NCI-H1417 (cell line): ENCODE results near the gene IFITM5.
"Not testable (repeated sequence)": the region's sequence is repeated elsewhere in the genome, so short reads cannot be mapped to it uniquely, and the experiment has no call there.

Source experiments
- DNase-seq, 3 experiments: peaks; one replicate each; lab custom pipeline; 2025; lab: John Stamatoyannopoulos, UW

IFITM5 gene

DNA sequence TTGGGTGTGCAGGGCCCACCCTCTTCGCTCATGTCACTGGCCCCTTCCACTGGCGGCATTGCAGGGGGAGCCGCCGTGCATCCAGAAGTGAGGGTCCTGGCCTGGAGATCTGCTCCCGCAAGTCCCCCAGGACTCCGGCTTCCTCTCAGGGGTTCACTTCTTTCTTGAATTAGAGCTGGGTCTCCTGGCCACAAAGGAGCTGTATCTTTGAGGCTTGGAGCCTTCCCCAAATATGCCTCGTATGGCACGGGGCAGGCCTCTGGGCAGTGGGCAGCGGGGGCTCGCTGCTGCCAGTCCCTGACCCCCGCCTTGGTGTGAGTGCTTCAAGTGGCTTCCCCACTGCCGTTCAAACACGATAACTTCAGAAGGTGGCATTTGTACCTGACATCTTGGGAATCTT lies 28.7 kb upstream of the IFITM5 start:
- no peak for DNase-seq

DNA sequence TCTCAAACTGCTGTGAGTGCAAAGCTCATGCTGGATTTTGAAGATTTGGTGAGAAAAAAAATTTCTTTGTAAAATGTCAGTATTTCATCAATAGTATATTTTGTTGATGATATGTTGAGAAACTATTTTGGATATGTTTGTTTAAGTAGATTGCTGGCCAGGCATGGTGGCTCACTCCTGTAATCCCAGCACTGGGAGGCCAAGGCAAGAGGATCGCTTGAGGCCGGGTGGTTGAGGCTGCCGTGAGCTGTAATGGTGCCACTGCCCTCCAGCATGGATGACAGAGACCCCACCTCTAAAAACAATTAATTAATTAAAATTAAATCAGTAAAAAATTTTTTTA lies 28.2 kb upstream of the IFITM5 start:
- no peak for DNase-seq

DNA sequence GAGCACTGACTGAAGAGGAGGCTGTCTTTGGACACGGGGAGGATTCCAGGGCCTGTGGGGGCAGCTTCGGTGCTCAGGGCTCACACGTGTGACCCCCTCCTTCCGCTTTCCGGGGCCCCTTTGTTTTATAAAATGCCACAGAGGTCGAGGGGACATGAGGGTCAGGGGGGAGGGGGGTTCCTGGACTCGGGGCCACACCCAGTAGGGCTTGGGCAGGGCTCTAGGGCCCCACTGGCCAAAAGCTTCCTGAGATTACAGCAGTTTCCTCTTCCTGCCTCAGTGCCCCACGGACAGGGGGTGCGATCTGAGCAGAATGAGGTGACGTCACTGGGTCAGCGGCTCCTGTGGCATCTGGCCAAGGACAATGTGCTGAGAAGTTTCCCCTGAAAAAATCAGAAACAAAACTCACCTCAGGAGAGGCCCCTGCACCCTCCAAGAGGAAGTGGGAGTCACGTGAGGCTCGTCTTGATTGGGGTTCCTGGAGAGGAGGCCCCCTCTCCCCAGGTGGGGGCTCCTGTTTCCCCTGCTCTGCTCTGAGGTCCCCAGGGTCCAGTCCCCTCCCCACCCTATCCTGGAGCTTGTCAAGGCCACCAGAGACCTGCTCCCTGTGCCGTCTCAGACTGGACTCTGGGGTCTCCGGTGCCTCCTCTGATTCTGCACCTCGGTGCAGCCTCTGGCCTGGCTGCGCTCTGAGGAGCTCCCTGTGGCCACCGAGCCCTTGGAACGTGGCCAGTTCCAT lies 27.7 kb upstream of the IFITM5 start:
- no peak for DNase-seq

DNA sequence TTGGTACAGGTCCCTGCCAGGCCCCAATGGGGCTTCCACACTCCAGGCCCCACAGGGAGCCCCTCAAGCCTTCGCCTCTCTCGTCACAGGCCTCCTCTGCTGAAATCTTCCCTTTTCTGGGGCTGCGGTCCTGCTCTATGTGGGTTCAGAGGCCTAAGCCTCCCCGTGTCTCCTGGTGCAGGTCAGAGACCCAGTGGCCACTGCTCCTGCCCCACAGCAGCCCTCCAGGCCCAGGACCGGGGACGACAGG lies 27.2 kb upstream of the IFITM5 start:
- no peak for DNase-seq

DNA sequence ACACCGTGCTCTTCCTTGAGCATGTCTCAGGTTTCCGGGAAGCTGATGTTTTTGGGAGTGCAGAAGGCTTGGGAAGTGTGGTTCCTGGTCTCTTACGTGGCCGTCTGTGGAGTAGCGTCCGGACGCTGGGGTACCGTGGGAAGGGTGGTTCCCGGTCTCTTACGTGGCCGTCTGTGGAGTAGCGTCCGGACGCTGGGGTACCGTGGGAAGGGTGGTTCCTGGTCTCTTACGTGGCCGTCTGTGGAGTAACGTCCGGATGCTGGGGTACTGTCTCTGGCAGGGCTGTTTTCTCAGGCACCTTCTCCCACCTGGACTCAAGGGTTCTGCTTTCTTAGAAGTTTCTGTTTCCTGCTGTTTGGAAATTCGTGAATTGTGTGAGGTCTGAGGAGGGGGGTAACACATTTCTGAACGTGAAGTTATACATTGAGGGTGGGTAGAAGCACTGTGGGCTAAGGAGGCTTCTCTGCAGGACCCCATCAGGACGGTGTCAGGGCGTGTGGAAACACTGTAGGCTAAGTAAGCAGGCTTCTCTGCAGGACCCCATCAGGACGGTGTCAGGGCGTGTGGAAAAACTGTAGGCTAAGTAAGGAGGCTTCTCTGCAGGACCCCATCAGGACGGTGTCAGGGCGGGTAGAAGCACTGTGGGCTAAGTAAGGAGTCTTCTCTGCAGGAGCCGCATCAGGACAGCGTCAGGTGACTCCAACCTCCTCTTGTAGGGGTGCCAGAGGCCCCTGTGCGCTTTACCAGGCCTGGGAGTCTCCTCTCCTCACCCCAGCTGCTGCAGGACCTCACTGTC lies 26.7 kb upstream of the IFITM5 start:
- DNase-seq = no peak

DNA sequence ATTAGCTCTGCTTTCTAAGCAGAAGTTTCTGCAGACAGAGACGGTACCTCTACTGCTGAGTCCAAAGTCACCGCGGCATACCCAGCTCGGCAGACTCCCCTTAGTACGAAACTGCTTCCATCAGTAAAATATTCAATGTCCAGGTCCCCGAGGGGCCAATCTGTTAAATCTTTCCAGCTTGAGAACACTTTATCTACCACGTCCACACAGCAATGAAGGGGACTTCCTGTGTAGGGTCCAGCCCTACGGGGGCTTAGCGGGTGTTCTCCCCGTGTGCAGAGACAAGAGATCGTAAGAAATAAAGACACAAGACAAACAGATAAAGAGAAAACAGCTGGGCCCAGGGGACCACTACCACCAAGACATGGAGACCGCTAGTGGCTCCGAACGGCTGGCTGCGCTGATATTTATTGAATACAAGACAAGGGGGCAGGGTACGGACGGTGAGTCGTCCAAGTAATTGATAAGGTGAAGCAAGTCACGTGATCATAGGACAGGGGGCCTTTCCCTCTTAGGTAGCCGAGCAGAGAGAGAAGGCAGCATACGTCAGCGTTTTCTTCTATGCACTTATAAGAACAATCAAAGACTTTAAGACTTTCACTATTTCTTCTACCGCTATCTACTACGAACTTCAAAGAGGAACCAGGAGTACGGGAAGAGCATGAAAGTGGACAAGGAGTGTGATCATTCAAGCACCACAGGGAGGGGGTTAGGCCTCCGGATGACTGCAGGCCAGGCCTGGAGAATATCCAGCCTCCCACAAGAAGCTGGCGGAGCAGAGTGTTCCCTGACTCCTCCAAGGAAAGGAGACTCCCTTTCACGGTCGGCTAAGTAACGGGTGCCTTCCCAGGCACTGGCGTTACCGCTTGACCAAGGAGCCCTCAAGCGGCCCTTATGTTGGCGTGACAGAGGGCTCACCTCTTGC lies 25.5 kb upstream of the IFITM5 start:
- not testable (repeated sequence) for DNase-seq

DNA sequence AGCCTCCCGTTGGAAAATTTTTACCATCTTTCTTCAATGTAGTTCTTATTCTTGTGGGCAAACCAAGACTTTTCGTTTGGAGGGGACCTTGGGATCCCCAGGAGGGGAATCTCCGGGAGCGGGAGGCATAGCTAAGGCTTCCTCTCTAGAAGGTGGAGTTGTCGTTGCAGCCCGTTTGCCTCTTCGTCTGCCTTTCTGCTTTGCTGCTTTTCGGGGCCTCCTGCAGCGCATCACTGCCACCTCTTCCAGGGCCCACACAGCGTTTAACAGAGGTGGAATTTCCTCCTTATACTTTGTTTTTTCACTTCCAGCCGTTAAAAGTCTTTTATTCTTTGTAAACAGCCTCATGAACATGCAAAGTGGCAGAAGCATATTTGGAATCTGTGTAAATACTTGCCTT lies 24.8 kb upstream of the IFITM5 start:
- DNase-seq = no peak

DNA sequence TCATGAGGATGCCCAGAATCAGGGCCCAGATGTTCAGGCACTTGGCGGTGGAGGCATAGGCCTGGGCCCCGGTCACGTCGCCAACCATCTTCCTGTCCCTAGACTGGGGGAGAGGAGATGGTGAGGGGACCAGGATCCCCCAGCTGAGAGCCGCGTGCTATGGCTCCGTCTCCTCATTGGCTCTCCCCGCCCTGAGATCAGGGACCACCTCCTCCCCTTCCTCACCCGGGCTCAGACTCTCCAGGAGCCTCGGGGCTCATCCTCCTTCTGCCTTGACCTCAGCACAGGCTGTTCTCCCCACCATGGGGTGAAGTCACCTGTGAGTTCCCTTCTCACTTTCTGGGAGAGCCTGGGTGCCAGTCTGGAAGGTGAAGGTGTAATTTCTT lies 20.6 kb upstream of the IFITM5 start:
- DNase-seq = not testable (repeated sequence)

DNA sequence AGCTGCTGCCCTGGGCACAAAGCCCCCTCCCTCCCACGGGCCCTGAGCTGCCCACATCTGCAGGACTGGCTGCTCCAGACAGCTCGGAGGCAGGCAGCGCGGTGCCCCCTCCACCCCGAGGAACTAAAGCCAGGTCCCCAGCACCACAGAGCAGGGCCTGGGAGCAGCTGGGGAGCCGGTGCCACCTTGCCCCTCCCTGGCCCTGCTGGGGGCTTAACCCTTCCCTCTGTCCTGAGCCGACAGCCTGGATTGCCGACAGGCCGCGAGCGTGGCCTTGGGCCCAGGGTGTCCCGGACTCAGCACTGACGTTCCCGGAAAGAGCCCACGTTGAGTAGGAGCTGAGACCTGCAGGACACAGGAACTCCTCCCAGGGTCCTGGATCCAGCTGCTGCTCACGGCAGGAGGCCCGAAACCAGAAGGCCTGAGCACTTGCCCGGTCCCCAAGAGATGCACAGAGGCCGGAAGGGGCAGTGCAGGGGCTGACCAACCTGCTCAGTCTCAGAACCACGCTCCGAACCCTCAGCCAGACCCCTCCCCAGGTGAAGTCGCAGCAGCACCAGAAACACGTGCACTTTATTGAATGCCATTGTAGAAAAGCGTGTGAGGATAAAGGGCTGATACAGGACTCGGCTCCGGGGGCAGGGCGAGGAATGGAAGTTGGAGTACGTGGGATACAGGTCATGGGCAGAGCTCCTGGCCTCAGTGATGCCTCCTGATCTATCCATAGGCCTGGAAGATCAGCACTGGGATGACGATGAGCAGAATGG lies 20.0 kb upstream of the IFITM5 start:
- not testable (repeated sequence) for DNase-seq

DNA sequence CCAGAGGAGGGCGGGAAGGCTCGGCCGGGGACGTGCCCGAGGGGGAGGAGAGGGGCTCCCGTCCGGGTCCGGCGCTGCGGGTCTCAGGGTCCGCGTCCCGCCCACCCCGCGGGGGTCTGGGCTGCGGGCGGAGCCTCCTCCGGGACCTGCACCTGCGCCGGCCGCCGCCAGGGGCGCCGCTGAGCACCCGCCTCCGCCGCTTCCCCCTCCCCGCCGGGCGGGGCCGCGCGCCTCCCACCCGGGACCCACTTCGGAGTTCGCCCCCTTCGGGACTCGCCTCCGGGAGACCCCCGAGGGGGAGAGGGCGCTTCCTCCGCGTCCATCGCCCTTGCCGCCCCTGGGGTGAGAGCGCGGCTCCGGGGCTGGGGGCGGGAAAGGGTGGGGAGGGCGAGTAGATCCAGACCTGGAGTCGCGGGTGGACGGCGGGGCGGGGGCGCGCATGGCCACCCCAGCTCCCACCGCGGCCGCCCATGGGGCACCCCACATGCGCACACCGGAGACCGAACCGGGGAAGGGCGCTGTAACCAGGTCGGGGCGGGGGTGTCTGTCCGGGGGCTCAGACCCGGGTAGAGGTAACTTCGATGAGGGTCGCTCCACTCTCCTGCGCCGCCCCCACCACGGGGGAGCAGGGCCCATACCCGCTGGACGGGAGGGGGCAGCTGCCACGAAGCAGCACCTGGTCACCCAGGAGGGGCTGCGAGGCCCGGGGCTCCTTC lies 19.2 kb upstream of the IFITM5 start:
- DNase-seq = not testable (repeated sequence)

DNA sequence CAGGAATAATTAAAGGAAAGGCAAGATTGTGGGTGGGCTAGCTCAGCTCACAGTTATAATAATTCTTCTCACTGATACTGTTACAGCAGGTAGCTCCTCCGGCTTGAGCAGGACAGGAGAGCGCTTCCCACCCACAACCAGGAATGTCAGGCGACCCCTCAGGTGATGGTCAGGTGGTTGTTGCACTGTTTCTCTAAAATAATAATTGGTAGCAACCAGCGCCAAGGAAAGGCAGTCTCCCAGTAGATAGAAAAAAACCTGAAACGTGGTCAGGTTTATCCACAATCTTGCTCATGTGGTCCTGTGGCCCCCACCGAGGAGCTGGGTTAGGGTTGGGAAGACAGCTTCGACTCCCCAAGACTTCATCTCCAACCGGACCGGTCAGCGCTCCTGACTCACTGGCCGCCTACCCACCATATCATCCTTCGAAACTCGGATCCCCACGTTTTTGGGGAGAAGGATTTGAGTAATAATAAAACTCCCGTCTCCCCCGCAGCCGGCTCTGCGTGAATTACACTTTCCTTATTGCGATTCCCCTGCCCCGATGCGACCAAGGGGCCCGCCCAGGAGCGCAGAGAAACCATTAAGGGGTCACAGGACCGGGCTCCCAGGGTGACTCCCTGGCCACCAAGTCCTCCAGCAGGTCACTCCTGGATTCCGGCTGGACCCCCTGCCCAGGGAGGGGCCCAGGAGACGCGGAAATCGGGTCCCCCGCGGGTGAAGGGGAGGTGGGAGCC lies 18.5 kb upstream of the IFITM5 start:
- not testable (repeated sequence) for DNase-seq

DNA sequence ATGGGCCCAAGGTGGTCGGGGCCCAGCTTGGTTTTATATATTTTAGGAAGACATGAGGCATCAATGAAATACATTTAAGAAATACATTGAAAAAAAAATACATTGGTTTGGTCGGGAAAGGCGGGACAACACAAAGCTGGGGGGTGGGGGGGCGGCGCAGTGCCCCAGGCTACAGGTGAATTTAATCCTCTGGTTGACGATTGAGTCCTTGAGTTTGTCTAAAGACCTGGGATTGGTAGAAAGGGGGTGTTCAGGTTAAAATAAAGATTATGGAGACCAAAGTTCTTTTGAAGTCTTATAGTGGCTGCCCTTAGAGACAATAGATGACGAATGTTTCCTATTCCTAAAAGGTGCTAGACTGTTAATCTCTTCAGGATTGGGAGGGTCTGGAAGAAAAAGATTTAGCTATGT lies 17.6 kb upstream of the IFITM5 start:
- no peak for DNase-seq

DNA sequence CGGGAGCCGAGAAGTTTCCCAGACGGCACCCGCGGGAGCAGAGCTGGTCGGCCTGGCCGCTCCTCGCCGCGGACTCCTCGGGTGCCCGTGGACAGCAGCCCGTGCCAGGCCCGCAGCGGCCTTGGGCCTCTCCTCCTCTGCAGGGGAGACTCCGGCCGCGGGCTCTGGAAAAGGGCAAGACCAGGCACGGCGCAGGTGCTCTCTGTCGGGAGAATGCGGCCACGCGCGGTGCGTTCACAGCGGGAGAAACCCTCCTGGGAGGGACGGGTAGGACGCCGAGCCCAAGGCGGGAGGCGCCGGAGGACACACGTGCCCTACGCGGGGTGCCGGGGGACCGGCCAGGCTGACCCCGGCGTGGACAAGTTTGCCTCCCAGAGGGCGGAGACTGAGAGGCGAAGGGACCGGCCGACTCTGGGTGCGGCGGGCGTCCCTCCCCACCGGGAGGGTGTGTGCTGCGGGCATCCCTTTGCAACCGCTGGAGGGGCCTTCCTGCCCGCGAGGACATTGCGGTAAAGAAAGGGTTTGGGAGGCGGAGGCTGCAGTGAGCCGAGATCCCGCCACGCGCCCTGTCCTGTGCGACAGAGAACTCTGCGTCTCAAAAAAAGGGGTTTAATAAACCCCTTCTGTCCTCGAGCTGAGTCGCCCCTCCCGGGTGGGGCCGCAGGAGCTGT lies 16.8 kb upstream of the IFITM5 start:
- no peak for DNase-seq

DNA sequence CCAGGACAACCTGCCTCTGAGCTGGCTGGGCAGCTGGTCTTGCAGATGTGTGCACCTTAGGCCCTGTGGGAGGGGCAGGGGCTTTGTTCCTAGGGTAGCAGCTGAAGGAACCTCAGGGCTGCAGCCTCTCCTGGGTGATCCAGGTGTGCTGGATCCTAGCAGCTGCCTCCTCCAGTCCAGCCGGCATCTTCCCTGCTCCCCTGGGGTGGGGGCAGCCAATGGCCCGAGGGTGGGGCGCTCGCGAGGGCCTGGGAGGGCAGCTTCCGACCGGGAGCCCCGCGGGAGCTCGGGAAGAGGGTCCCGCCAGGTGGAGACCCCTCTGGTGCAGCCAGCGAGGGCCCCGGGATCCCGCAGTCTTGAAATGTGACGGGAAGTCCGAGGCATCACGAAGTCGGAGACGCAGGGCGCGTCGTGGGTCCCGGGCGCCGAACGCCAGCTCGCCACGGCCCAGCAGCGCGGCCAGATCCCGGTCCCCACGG lies 16.2 kb upstream of the IFITM5 start:
- DNase-seq = no peak

DNA sequence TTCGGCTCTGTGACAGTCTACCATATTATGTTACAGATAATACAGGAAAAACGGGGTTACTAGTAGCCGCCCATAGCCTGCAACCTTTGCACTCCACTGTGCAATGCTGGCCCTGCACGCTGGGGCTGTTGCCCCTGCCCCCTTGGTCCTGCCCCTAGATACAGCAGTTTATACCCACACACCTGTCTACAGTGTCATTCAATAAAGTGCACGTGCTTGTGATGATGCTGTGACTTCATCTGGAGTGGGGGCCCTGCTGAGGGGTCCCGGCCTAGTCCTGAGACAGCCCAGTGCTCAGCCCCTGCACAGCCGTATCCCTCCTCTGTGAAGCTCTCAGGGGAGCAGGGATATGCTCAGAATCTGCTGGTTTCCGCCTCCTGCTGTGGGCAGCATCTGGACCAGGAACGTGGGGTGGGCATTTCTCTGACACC lies 15.7 kb upstream of the IFITM5 start:
- DNase-seq = peak in 1 of 3 experiments; percentile 14

DNA sequence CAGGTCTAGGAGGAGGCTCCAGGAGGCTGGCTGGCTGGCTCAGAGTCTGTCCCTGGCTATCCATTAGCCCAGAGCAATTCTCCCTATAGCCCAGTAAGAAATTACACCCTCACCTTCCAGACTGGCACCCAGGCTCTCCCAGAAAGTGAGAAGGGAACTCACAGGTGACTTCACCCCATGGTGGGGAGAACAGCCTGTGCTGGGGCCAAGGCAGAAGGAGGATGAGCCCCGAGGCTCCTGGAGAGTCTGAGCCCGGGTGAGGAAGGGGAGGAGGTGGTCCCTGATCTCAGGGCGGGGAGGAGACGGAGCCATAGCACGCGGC lies 15.2 kb upstream of the IFITM5 start:
- not testable (repeated sequence) for DNase-seq

DNA sequence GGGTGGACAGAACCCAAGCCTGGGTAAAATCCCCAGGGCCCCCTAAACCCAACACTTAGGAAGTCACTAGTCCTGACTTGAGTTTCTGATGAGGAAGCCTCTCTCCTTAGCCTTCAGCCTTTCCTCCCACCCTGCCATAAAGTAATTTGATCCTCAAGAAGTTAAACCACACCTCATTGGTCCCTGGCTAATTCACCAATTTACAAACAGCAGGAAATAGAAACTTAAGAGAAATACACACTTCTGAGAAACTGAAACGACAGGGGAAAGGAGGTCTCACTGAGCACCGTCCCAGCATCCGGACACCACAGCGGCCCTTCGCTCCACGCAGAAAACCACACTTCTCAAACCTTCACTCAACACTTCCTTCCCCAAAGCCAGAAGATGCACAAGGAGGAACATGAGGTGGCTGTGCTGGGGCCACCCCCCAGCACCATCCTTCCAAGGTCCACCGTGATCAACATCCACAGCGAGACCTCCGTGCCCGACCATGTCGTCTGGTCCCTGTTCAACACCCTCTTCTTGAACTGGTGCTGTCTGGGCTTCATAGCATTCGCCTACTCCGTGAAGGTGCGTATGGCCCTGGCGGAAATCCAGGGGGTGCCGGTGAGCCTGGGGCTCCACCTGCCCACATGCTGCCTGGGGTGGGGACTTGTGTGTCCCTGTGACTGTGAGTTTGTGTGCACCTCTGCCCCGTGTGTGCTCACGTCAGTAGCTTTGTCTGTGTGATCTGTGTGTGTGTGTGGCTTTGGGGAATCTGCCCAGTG lies 14.6 kb upstream of the IFITM5 start, which contains the start of gene IFITM1:
Gene IFITM1 (plus strand): TSS at position 254 of the 767 bp plus-strand sequence. CDS start 131 bp downstream, at position 385.
- DNase-seq = peak in 1 of 3 experiments; percentile 36

DNA sequence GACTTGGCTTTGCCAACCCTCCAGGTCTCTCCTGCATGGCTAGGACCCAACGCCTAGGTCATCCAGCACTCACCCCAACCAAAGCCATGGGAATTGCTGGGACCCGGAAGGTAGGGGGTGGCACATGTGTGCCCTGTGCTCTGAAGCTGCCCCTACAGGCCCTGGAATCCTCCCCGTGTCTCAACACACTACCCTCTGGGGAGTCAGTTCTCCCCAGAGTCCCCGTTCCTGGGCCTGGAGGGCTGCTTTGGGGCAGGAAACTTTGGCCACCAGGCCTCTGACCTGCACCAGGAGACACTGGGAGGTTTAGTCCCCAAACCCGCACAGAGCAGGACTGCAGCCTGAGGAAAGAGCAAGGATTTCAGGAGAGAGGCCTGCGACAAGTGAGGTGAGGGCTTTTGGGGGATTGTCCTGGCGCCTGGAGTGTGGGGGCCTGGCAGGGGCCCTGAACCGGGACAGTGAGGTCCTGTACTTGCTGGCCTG lies 14.0 kb upstream of the IFITM5 start:
- DNase-seq = no peak
